GM21717 (cell line): ENCODE measurements around the gene GAB1.

Experiments
- ATAC-seq: cut with Tn5 transposase; IDR thresholded peaks from one replicate; pipeline ENCODE4 v1.9.1; 2021; ENCODE audit warnings: mild to moderate bottlenecking, moderate library complexity; ENCODE audit not compliant: unreplicated experiment

GAB1 gene

DNA sequence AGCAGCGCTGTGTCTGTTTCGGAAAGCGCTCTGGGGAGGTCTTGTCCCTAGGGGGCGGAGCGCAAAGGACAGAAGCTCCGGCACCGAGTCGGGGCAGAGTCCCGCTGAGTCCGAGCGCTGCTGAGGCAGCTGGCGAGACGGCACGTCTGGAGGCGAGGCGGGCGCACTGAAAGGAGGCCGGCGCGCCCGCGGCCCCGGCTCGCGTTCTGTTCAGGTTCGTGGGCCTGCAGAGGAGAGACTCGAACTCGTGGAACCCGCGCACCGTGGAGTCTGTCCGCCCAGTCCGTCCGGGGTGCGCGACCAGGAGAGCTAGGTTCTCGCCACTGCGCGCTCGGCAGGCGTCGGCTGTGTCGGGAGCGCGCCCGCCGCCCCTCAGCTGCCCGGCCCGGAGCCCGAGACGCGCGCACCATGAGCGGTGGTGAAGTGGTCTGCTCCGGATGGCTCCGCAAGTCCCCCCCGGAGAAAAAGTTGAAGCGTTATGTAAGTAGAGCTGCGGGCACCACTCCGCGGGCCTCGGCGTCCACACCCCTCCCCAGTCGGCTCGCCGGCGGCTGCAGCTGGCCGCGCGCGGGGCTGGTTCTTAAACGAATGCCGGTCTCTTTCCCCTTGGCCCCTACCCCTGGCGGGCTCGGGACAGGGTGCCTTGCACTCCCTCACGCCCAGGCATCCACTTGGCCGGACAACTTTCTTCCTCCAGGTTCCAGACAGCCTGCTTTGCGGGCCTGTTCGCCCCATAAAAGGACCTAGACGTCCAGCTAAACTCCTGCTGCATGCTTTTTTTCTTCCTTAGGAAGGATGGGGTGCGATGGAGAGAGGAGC is at the start of gene GAB1:
GAB1 (plus strand) TSS at position 96 of the 819 bp plus-strand sequence; CDS start at position 409, 313 bp downstream.
- ATAC-seq, result peak; percentile 80

DNA sequence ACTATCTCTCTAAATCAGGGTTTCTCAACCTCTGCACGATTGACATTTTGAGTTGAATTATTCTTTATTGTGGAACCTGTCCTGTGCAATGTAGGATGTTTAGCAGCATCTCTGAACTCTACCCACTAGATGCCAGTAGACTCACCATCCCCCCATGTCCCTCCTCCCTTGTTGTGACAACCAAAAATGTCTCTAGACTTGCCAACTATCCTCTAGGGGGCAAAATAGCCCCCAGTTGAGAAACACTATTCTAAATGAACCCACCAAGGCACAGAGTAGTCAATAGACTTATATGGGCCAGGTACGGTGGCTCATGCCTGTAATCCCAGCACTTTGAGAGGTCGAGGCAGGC is 49.1 kb upstream of the GAB1 start:
- ATAC-seq, result no peak

DNA sequence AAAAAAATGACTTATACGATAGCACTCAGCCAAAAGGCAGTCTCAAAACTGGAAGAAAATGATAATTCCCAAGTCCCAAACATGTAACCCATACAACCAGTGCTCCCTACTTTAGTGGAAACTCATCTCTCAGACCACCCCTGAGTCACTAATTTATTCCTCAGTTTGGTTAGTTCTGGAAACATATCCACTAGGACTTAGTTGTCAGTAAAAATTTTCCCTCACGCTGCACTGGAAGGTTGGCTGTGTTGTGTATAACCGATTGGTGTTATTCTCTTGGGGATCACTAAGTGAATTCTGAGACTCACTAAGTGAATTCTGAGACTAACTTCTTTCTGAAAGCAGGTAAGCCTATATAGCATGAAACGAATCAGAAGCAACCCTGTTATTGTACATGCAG is 48.5 kb upstream of the GAB1 start:
- no peak for ATAC-seq

DNA sequence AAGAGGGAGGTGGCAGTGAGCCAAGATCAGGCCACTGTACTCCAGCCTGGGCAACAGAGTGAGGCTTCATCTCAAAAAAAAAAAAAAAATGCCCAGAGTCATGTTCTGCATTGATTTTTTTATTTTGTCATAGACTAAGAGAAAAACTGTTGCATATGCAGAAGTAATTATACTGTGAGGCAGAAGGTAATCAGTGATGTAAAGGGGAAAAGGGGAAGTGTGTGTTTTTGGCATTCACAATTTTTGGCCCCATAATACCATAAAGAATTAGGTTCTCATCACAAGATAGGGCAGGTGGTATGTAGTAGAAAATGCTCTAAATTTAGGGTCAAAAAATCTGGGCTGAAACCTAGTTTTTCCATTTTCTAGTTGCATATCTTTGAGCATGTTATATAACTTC is 47.3 kb upstream of the GAB1 start:
- no peak for ATAC-seq

DNA sequence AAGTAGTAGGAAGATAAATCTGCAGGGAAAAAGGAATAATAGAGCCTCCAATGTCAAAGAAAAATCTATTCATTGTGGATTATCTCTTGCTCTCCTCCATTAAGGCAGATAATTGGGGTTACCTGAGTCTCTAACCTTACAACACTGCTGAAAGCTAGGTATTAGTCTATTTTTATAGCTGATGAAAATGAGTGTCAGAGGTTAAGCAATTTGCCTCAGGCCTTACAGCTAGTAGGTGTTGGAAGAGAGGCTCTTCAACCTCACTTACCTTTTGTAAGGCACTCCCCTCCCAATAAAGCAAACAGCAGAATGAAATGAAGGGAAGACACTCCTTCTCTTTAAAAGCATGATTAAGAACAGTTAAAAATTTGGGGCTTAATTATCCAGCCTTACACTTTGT is 45.4 kb upstream of the GAB1 start:
- ATAC-seq, result no peak

DNA sequence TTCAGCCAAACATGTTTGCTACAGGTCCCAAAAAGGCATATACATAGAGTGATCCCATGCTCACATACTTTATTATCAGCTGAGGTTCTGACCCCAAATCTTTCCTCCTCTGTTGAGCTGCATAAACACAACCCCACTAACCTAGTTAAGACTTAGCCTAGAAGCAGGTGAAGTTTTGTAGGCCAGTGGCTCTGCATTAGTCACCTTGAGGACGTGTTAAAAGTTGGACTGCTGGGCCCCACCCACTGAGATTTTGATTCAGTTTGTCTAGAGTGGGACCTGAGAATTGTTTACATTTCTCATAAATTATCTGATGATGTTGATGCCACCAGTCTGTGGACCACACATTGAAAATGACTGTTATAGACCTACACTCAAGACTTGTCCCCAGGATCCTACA is 43.8 kb upstream of the GAB1 start:
- no peak for ATAC-seq

DNA sequence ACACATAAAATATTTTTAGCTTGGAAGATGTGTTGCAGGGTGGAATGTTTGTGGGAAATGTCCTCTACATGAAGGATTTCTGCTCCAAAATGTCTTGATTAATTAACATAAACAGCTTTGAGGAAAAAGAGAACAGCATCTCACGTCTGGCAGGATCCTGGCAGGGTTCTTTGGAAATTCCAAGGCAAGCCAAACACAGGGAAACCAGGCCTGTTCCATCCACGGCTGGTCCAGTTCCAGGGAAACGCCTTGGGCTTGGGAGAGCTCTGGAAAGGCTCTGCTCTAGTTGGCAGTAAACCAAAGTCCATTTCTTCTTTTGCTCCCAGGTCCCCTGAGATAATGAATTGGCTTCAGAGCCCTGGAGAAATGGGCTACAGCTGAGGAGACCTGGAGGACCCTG is 42.4 kb upstream of the GAB1 start:
- no peak for ATAC-seq

DNA sequence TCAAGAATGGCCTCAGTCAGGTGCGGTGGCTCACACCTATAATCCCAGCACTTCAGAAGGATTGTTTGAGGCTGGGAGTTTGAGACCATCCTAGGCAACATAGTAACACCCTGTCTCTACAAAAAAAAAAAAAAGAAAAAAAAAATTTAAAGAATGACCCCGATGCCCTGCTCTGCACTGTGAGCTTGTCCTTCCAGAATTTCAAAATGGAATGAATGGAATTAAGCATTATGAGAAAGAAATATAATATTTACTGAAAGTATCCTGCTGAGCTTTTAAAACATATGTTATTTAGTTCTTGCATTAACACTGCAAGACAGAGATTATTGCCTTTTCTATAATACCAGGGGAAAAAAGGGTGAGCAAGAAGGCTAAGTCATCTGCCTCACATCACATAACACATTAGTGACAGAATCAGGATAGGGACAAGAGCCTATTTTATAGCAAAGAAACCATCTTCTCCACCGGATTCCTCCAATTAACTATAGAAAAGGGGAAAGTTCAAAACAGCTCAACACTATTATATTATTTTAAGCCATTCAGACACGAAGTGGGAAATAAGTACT is 41.9 kb upstream of the GAB1 start:
- no peak for ATAC-seq

DNA sequence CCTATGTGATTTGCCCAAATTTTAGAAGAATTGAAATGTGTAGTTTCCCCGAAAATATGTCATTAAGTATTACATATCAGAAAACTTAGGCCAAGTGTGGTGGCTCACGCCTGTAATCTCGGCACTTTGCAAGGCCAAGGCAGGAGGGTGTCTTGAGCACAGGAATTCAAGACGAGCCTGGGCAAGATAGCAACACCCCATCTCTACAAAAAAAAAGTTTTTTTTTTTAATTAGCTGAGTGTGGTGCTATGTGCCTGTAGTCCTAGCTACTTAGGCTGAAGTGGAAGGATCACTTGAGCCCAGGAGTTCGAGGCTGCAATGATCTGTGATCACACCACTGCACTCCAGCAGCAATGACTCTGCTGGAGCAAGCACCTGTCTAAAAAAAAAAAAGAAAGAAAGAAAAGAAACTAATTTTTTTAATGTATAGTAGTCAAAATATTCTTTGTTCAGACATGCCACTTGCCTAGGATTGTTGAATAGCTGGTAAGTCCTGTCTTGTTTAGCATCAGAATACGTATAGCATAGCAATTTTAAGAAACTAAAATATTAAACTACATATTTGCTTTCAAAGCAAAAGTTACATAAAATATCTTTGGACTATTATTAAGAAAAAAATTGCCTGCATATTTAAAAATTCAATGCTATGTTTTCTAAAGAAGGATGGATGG is 40.1 kb upstream of the GAB1 start:
- no peak for ATAC-seq

DNA sequence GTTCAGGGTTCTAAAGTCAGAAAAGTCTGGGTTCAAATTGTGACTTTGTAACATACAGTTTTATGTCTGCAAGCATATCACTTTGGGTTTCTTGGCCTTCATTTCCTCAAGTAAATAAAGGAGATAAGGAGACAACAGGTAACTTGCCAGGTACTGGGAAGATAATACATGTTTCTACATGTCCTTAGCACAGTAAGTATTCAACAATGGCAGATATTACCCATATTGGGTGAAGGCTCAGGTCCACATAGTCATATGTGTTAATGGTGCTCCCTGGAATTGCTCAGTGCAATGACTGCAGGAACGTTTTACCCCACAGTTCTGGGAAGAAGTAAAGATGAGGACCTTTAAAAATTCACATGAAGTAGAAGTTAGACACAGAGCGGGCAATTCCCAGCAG is 35.8 kb upstream of the GAB1 start:
- ATAC-seq, result no peak

DNA sequence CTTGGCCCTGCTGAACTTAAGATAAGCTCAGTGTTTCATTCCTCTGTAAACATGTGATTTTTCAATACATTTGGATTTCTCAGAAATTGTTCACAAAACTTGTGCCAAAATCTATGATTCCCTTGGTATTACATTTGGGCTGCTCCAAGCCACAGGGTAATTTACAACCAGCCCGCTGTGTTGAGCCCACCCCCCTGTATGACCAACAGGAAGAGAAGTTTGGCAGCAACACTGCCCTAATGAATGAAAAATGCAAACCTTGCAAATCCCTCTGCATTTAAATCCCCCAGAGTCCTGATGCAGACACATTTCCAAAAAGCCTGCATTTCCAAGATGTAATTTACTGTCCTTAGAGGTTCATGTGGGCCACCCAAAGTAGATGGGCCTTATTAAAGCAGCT is 34.1 kb upstream of the GAB1 start:
- no peak for ATAC-seq

DNA sequence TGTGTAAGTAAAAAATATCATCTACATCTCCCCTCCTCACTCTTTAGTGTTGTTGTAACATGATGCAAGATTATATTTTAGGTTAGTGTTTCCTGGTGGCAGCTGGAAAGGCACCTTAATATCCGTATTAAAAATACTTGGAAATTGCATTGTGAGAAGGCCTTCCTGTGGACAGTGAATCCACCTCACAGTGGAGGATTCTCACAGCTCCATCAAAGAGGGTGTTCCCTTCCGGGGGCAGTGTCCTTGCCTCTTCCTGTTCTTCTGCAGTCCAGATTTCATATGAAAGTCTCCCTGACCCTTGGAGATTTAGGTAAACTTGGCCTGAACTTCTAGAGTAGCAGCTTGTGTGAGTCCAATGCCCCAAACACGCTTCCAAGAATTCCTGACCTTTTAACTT is 29.9 kb upstream of the GAB1 start:
- no peak for ATAC-seq

DNA sequence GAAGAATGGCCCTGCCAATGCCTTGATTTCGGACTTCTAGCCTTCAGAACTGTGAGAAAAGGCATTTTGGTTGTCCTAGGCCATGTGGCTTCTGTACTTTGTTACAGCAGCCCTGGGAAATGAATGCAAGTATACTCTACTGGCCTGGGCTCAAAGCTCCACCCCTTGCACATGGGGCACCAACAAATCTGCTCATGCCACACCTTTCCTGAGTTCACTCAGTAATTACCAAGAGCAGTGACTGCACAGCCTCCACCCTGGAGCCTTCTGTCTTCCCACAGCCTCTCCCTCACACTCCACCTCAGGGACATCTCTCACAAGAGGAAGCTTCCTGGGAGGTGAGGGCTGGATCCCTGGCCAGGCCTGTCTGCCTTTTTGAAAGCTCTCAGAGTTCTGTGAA is 29.1 kb upstream of the GAB1 start:
- ATAC-seq, result no peak

DNA sequence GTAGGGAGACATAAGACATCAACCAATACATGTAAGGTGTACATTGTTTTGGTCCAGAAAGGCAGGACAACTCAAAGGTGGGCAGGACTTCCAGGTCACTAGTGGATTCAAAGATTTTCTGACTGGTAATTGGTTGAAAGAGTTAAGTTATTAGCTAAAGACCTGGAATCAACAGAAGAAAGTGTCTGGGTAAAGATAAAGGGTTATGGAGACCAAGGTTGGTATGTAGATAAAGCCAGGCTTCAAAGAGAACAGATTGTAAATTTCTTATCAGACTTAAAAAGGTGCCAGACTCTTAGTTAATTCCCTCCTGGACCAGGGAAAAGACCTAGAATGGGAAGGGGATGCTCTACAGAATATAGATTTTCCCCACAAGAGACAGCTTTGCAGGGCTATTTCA is 28.3 kb upstream of the GAB1 start:
- ATAC-seq, result no peak

DNA sequence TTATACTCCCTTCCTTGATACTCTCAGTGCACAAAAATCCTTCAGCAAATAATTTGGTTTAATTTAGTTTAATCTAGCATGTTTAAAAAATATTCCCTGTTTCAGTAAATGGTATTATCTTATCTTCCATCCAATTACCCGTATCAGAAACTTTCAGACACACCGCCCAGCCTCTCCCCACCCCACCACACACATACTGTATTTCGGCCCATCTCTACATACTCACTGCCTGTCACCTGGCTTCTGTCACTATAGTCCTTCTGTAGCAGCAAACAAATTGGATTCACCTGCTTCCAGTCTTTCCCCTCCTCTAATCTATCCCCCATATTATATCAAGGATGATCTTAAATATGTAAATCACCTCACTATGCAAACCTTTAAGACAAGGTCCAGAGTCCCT is 24.8 kb upstream of the GAB1 start:
- ATAC-seq, result no peak

DNA sequence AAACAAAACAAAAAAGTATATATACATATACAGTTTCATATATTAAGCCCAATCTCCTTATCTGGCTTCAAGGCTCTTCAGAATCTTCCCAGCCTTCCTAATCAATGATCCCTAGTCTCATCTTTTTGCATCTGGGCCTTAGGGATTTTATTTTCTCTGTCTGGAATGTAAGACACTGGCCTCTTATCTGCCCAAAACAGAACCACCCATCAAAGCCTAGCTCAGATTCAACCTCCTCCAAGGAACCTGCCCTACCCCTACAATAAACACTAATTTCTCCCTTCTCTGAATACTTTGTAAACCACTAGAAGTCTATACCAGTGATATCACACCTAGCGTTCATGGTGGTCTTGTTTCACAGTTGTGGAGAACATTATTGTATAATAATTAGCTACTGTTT is 23.2 kb upstream of the GAB1 start:
- ATAC-seq, result no peak

DNA sequence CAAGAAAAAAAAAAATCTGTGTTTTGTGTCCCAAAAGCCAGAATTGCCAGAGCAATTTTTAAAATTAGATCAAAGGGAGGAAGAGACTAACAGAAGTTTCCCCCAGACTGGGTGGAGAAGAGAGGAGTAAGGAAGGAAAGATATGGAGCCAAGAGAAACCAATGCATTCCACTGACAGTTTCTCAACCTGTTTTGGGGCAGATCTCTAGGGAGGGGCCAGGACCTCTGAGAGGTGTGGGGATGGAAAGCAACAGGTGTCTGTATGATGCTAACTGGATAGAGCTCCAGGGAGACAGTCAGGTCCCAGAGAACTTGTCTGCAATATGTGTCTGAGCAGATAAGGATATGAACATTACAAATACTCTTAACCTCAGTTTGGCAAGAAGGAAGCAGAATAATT is 22.7 kb upstream of the GAB1 start:
- no peak for ATAC-seq

DNA sequence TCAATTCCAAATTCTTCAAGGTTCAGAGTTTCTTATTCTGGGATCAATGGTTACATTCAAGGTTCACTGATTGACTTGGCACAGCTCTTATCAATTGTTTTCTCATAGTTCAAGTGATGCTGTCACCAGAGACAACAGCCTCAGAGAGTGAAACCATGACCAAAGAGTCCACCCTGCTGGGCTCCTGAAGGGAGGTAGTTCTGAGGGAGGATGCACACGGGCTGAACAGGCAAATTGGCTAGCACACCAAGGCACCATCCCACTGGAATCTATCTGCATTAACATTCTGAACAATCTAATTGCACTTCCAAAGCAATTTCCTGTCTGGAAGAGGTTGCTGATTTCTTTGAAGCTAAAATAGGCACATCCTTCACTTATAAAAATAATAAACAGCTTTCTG is 16.6 kb upstream of the GAB1 start:
- no peak for ATAC-seq

DNA sequence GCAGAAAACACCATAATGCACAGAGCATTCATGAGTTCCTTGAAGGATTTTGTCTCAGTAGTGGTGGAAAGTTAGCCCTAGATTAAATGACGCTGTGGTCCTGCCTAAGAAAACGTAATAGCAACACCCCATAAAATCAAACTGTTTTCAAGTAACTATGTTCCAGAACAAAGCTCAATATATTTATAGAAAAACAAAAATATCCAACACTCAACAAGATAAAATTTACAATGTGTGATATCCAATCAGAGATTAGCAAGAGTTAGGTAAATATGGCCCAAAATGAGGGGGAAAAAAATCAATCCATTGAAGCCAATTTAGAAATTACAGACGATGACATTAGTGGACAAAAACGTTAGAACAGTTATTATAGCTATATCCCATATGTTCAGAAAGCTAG is 9.9 kb upstream of the GAB1 start:
- no peak for ATAC-seq

DNA sequence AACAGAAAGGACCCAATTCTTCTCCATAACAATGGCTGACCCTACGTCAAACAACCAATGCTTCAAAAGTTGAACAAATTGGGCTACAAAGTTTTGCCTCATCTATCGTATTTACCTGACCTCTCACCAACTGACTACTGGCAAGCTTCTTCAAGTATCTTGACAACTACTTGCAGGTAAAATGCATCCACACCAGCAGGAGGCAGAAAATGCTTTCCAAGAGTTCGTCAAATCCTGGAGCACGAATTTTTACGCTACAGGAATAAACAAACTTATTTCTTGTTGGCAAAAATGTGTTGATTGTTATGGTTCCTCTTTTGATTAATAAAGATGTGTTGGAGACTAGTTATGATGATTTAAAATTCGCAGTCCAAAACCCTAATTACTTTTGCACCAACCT is 6.7 kb upstream of the GAB1 start:
- ATAC-seq, result no peak

DNA sequence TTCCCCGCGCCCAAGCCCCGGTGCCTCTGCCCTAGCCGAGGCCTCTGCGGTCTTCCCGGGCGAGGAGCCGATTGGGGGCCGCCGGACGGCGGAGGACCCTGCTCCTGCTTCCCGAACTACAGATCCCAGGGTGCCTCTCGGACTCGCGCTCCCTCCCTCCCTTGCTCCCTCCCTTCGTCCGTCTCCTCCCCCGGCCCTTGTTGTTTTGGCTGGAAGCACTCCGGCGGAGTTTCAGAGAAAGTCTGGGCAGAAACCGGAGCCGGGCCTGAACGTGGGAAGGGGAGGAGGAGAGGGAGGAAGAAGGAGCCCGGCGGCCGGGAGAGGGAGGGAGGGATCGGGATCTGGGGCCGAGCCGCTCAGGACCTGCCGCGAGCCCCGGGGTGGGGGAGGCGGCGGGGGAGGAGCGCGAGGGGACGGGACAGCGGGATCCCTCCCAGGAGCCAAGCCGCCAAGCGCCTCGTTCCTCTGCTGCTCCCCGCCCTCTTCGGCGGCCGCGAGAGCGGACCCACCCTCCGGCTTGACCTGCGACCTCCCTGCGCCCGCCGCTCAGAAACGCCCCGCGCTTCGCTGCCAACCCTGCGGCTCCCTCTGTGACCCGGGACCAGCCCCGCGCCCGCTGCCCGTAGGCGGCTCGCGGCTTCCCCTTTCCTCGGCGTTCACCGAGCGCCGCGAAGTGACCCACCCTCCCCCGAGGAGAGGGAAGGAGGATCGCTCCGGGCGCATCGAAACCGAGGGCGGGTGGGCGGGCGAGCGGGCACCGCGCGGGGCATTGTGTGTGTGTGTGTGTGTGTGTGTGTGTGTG is 496 bp upstream of the GAB1 start:
- ATAC-seq, result peak; percentile 53
